Cardiac fibroblast (primary cell): ENCODE results near the gene DIS3L2.
A peak's percentile ranks its signal among the peaks of the same experiment; 100 is the strongest.

ENCODE experiments used
- DNase-seq, 2 donors: peaks; one replicate each; pipeline versions ENCODE4 v3.0.0 to v3.0.0-alpha.2; 2010; ENCODE audit warnings: low read depth in 2 of 2
- H3K4me3 ChIP-seq, 2 donors: replicated peaks in 1 of 2; 1 replicate in 1 of 2; 2 replicates in 1 of 2; pipeline ENCODE4 v1.5.1; 2011; ENCODE audit warnings: low read depth in 2 of 2, low read length in 2 of 2, mild to moderate bottlenecking in 2 of 2, moderate library complexity in 1 of 2
- TF ChIP-seq, protein P1 (sequence below): IDR thresholded peaks from one replicate; pipeline ENCODE4 v1.5.1; 2011; ENCODE audit warnings: low read depth, mild to moderate bottlenecking, low read length, inconsistent platforms

The DIS3L2 gene

DNA sequence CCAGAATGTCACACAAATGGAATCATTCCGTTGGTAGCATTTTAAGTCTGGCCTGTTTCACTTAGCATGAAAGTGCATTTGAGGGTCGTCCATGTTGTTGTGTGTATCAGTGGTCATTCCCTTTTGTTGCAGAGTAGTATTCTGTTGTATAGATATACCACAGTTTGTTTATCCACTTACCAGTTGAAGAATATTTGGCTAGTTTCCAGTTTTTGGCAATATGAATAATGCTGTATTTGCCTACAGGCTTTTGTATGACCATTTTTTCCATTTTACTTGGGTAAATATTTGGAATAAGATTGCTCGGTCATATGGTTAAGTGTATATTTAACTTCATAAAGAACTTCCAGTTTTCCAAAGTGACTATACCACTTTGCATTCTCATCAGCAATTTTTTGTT, 317.0 kb downstream of the DIS3L2 start:
- H3K4me3 ChIP-seq, result no peak overlapping the region
- TF ChIP-seq, protein P1, sequence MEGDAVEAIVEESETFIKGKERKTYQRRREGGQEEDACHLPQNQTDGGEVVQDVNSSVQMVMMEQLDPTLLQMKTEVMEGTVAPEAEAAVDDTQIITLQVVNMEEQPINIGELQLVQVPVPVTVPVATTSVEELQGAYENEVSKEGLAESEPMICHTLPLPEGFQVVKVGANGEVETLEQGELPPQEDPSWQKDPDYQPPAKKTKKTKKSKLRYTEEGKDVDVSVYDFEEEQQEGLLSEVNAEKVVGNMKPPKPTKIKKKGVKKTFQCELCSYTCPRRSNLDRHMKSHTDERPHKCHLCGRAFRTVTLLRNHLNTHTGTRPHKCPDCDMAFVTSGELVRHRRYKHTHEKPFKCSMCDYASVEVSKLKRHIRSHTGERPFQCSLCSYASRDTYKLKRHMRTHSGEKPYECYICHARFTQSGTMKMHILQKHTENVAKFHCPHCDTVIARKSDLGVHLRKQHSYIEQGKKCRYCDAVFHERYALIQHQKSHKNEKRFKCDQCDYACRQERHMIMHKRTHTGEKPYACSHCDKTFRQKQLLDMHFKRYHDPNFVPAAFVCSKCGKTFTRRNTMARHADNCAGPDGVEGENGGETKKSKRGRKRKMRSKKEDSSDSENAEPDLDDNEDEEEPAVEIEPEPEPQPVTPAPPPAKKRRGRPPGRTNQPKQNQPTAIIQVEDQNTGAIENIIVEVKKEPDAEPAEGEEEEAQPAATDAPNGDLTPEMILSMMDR, result no peak
- no peak for DNase-seq

DNA sequence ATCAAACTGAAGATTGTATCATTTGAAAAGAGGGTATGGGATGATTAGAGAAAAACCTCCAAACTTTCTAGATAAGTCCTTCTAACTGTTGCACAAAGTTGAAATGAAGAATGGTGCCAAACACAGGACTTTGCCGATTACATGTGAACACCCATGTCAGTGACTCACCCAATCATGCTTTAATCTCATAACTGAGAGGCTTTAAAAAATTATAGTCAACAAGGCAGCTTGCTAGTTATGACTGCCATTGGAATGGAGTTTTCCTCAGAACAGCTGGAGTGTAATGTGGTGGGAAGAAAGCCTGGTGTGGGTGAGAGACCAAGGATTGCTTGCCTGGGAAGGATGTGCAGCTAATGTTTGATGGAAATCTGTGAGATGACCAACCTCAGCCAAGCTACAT, 318.8 kb downstream of the DIS3L2 start:
- H3K4me3 ChIP-seq, result no peak overlapping the region
- TF ChIP-seq, protein P1, result no peak
- DNase-seq, result peak in 1 of 2 donors; percentile 5

DNA sequence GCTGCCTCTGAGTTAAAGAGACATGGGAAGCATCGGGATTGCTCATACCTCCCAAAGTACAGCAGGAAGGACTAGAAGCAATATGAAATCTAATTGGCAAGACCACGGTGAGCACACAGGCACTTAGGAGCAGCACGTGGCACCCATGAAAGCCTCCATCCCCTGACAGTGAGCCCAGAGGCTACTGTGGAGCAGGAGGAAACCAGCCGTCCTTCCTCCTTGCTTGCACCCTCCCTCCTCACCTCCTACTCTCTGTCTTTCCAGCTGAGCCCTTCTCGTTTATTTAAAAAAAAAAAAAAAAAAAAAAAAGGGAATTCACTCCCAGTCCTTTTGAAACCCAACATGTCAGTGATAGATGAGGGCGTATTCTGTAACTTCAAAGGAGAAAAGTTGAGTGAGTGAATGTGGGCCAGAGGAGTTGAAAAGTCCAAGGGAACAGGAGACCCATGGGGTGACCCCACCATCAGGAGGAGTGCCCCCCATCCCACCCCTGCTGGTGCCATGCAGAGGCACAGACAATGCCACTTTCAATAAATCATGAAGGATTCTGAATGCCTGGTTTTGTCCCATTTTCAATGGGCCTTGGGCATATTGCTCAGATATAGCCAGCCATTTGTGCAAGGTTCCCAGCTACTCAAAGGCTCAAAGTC, 320.5 kb downstream of the DIS3L2 start:
- DNase-seq, result no peak
- TF ChIP-seq, protein P1, result no peak

DNA sequence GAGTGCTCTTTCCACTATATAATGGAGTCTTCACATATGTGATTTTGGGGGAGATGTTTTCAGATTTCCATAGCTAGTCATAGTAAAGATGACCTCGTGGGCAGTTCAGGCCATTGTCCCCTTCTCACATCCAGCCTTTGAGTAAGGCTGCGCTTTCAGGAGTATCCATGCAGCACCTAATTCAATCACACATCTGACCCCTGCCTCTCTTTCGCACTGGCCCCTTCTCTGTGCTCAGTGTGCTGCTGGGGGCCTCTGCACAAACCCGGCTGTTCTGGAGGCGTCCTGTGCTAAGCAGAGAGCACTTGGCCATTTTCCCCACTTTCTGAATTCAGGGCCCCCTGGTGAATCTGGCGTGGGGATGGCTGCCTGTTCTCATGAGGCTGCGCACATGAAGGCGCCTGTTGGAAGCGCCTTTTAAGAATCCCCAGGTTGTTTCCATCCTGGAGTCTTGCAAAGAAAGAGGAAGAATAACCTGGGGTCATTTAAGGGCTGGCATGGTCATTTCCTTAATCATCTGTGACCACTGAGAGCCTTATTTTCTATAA, 321.1 kb downstream of the DIS3L2 start:
- TF ChIP-seq, protein P1, result no peak
- no peak for DNase-seq
- no peak overlapping the region for H3K4me3 ChIP-seq

More for the DNA sequence above, 320.5 kb downstream of the DIS3L2 start:
- no peak overlapping the region for H3K4me3 ChIP-seq

DNA sequence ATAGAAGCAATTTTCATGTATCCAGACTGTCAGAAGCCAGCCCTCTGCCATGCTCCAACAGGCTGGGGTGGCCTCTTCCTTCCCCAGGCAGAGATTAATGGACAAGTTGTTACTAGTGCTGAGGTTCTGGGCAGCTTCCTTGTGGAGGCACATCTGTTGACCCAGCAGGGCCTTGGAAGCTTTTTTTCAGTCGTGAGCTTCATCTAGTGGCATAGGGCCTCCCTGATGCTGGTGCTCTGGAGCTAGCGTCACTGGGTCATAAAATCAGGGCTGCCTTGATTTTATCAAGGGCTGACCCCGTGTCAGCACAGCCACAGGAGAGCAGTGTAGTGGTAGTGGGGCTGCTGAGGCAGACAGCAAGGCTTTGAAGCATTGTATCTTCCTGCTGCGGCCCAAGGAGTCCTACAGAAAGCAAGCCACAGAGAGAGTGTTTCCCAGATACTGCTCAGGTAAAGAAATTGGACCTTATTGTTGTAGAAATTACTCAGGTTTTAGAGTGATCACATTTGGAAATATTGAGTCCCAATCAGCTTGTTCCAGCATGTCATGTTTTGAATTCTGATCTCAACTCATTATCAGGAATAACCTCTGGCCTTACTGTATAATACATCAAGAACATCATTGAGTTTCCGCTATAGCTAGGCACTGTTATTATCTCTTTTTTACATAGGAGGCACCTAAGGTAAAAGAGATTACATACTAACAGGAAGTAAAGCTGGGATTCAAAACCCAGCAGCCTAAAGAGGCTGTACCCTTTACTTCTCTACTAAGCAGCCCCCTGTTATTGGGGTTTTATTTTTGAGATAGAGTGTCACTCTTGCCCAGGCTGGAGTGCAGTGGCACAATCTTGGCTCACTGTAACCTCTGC, 324.7 kb downstream of the DIS3L2 start:
- DNase-seq, result no peak
- no peak overlapping the region for H3K4me3 ChIP-seq
- TF ChIP-seq, protein P1, result no peak

DNA sequence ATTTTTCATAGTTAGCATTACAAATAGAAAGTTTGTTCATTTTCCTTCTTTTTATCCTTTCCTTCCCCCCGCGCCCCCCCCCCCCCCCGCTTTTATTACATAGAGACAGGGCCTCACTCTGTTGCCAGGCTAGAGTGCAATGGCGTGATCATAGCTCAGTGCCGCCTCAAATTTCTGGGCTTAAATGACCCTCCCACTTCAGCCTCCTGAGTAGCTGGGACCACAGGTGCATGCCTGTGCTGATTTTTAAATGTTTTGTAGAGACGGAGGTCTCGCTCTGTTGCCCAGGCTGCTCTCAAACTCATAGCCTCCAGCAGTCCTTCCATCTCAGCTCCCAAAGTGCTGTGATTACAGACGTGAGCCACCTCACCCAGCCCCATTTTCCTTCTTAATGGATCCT, 325.8 kb downstream of the DIS3L2 start:
- DNase-seq, result no peak
- H3K4me3 ChIP-seq, result no peak overlapping the region
- TF ChIP-seq, protein P1, result no peak
